Activated CD4-positive, alpha-beta T cell treated with anti-CD3 and anti-CD28 coated beads, Interleukin-2, amount 50 U/mL, for 24 hours (primary cell): ENCODE results near the gene BTBD7.

Experiments
- DNase-seq, 2 donors: peaks; one replicate each; pipeline ENCODE4 v3.0.0-alpha.2; 2020; ENCODE audit warnings: low read depth in 1 of 2, low spot score in 1 of 2

The BTBD7 gene

DNA sequence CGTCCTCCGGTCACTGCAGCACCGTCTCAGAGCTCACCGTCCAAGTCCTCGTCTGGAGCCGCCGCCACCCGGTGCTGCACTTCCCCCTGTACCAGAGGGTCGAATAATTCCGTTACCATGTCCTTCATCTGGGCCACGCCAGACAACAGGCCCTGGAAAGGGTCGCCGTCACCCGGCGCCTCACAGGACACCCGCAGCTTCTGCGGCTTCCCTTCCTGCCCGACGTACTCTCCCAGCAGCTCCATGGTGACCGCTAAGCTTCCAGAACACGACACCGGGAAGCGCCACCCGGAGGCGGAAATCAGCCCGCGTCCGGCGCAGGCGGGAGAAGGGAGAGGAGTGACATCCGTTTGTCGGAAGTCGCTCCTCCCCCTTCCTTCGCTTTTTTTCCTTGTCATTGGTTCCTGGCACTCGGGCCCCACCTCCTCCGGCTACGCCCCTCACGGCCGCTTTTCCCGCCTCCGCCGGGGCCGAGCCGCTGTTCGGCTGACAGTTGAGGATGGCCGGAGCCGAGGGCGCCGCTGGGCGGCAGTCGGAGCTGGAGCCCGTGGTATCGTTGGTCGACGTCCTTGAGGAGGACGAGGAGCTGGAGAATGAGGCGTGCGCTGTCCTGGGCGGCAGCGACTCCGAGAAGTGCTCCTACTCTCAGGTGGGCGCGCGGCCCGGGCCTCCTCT is 125.9 kb downstream of the BTBD7 start, which contains the start of the genes GON7 and UBR7:
Gene GON7 (minus strand): TSS at position 273 of the 675 bp plus-strand sequence. CDS start 28 bp downstream, at position 245.
Gene UBR7 (plus strand): TSS at position 464 of the 675 bp plus-strand sequence. CDS start 36 bp downstream, at position 500.
- peak; percentile 63 to 84 for DNase-seq

DNA sequence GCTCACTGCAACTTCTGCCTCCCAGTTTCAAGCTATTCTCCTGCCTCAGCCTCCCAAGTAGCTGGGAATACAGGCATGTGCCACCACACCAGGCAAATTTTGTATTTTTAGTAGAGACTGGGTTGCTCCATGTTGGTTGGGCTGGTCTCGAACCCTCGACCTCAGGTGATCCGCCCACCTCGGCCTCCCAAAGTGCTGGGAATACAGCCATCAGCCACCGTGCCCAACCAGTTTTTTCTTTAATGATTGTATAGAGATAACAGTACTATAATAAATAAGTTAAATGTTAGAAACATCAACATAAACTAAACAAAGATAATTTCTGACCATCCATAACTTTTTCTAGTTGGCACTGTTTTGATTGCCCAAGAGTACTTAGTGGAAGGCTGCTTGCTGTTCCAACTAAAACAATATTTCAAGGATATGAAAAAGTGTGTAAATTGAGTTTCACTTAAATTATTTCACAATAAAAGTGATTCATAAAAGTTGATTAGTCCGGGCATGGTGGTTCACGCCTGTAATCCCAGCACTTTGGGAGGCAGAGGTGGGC is 131.6 kb downstream of the BTBD7 start:
- DNase-seq, result no peak

DNA sequence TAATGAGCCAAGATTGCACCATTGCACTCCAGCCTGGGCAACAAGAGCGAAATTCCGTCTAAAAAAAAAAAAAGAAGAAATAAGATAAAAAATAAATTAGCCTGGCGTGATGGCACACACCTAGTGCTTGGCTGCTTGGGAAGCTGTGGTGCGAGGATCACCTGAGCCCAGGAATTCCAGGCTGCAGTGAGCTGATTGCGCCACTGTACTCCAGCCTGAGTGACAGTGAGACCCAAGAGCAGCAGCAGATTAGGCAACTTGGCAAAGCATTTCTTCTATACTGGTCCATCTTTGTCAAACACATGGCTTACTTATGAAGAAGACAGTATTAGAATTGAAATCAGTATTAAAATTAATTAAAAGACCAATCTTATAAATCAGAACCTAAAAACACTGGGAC is 132.3 kb downstream of the BTBD7 start:
- no peak for DNase-seq

DNA sequence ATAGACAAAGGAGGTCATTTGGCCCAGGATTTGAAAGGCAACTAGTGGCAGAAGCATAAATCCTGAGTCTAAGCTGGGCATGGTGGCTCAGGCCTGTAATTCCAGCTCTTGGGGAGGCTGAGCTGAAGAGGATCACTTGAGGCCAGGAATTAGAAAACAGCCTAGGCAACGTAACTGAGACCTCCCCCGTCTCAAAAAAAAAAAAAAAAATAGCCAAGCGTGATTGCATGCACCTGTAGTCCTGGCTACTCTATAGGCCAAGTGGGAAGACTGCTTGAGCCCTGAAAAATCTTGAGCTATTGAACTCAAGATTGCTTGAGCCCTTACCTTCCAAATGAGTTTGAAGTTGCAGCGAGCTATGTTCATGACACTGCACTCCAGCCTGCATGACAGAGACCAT is 133.8 kb downstream of the BTBD7 start:
- no peak for DNase-seq

DNA sequence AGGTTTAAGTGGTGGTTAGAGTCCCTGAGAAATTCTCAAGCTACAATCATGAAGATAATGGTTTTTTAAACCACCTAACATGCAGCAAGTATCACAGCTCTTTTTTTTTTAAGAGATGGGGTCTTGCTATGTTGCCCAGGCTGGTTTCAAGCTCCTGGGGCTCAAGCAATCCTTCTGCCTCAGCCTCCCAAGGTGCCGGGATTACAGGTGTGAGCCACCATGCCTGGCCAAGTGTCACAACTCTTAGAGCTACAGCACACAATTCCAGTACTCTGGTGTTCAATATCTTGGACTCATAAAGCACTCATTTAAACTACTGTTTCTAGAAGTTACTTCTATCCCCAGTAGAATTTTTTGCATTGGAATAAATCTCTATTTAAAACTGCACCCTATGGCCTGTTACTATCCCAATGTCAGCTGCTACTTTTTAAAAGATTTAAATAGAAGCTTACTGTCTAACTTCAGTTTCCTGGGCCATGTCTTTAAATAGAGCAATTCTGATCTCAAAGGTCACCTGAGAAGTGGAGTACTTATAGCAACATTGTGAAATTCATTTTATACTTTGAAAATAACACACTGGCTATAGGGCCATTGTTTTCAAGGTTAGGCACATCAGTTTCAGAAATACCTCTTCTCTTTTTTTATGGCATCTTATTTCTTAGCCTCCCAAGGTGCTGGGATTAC is 137.4 kb downstream of the BTBD7 start:
- no peak for DNase-seq
